ENCODE measurements around the gene BET1L.

BET1L gene

DNA sequence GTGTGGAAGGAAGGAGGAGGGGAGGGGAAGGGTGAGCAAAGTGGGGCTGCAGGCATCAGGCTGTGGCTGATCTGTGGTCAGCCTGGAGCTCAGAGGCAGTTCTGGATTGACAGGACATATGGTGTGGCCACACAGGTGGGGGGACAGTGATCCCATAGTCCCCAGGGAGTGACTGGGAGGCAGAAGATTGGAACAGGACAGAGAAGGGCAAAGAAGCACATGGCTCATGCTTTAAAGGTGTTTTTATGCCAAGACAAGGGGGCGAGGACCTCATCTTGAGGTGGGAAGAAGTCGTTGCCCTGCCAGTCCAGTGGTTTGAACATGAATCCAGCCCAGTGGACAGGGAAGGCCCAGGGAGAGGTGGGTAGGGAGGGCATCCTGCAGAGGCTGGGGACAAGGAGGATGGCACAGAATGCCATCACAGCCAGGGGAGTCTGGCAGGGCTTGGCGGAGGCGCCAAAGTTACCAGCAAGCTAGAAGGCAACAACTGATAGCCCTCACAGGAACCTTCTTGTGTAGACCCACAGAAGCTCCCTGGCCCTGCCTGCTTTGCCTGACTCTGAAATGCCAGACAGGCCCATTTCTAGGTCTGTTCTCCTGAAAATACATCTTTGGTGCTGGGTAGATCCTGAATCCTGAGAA, 3.1 kb downstream of the BET1L start:
- no peak for ATAC-seq

DNA sequence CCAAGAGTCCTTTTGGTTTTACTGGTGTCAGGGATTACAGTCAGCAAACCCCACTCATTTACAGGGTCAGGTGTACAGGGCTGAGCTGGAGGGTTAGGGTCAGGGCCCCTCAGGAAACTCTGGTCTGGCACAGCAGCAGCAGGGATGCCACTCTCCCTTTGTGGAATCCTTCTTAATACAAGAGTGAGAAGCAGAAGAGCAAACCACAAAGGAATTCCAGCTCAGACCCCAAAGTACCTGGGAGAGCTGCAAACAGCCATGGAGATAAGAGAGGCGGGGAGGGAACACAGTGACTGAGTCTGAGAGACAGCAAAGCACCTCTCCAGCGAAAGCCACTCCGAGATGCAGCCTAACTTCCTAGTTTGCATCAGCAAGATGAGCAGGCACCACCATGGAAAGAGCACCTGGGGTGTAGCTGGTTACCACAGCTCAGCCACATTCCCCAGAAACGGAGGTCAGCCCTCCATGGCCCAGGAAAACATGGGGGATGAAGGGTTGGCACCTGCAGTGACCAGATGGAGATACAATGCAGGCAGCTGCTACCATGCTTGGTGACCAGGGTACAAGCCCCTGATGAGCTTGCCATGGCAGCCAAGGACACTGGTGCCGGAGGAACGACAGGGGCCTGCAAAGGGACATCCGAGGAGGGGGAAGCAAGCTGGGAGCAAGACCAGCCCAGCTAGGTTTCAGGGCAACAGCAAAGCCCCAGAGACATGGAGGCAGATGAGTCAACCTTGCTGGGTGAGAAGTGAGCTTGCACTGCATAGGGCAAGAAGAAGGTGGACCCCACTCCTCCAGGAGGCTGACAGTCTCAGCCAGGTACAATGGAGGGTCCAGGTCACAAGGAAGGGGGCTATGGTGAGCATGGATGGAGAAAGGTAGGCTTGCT, 3.9 kb downstream of the BET1L start:
- no peak for TF ChIP-seq OSR1 (CRISPR knock-in tag; IDR thresholded peaks at IDR 0.05)
- TF ChIP-seq TOX (CRISPR knock-in tag; IDR thresholded peaks at IDR 0.05; ENCODE audit: borderline replicate concordance): no peak
- ATAC-seq: no peak

More for the DNA sequence above, 3.1 kb downstream of the BET1L start:
- TF ChIP-seq ZFP3 (CRISPR knock-in tag; IDR thresholded peaks at IDR 0.05) (no peak), CSDC2 (CRISPR knock-in tag; IDR thresholded peaks at IDR 0.05) (no peak), OSR1 (CRISPR knock-in tag; IDR thresholded peaks at IDR 0.05) (no peak), ZNF565 (CRISPR knock-in tag; conservative IDR thresholded peaks at IDR 0.05; ENCODE audit: low read depth) (no peak), TCF4 (CRISPR knock-in tag; IDR thresholded peaks at IDR 0.05; ENCODE audit: borderline replicate concordance) (no peak), ZNF70 (CRISPR knock-in tag; IDR thresholded peaks at IDR 0.05) (no peak), ZFP30 (CRISPR knock-in tag; IDR thresholded peaks at IDR 0.05) (no peak), ARNTL (CRISPR knock-in tag; IDR thresholded peaks at IDR 0.05; ENCODE audit: borderline replicate concordance, low read depth) (no peak)

DNA sequence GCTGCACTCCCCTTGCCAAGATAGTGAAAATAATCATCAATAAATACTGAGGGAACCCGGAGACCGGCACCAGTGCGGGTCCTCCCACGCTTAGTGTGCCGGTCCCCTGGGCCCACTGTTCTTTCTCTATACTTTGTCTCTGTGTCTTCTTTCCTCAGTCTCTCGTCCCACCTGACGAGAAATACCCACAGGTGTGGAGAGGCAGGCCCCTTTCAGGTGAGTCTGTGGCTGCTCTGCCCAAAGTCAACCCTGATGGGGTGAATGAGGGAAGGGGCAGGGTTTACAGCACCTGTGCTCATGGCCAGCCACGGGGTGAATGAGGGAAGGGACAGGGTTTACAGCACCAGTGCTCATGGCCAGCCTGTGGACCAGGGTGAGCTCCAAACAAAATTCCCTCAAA, 4.7 kb downstream of the BET1L start:
- TF ChIP-seq CSRNP3 (CRISPR knock-in tag; IDR thresholded peaks at IDR 0.05) (no peak), ZFP30 (CRISPR knock-in tag; IDR thresholded peaks at IDR 0.05) (no peak), ZC3H10 (CRISPR knock-in tag; IDR thresholded peaks at IDR 0.05) (no peak), TOX (CRISPR knock-in tag; IDR thresholded peaks at IDR 0.05; ENCODE audit: borderline replicate concordance) (no peak), PATZ1 (CRISPR knock-in tag; IDR thresholded peaks at IDR 0.05; ENCODE audit: borderline replicate concordance) (no peak), ESRRG (CRISPR knock-in tag; IDR thresholded peaks at IDR 0.05) (no peak), ZNF70 (CRISPR knock-in tag; IDR thresholded peaks at IDR 0.05) (no peak), TCF4 (CRISPR knock-in tag; IDR thresholded peaks at IDR 0.05; ENCODE audit: borderline replicate concordance) (no peak), BACH2 (CRISPR knock-in tag; IDR thresholded peaks at IDR 0.05; ENCODE audit: borderline replicate concordance) (no peak), SNAI2 (CRISPR knock-in tag; IDR thresholded peaks at IDR 0.05) (no peak), ZFP3 (CRISPR knock-in tag; IDR thresholded peaks at IDR 0.05) (no peak), CREB5 (CRISPR knock-in tag; IDR thresholded peaks at IDR 0.05; ENCODE audit: low read depth) (no peak)
- TF ChIP-seq, protein P1, sequence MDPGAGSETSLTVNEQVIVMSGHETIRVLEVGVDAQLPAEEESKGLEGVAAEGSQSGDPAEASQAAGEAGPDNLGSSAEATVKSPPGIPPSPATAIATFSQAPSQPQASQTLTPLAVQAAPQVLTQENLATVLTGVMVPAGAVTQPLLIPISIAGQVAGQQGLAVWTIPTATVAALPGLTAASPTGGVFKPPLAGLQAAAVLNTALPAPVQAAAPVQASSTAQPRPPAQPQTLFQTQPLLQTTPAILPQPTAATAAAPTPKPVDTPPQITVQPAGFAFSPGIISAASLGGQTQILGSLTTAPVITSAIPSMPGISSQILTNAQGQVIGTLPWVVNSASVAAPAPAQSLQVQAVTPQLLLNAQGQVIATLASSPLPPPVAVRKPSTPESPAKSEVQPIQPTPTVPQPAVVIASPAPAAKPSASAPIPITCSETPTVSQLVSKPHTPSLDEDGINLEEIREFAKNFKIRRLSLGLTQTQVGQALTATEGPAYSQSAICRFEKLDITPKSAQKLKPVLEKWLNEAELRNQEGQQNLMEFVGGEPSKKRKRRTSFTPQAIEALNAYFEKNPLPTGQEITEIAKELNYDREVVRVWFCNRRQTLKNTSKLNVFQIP (CRISPR knock-in tag; IDR thresholded peaks at IDR 0.05; ENCODE audit: borderline replicate concordance, low read depth): no peak
- ATAC-seq: no peak

DNA sequence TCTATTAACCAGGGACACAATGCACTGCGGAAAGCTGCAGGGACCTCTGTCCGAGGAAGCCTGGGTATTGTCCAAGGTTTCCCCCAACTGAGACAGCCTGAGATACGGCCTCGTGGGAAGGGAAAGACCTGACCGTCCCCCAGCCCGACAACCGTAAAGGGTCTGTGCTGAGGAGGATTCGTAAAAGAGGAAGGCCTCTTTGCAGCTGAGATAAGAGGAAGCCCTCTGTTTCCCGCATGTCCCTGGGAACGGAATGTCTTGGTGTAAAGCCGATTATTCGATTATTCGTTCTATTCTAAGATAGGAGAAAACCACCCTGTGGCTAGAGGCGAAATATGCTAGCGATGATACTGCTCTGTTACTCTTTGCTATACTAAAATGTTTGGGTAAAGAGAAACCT, 5.2 kb downstream of the BET1L start:
- no peak for ATAC-seq
- TF ChIP-seq ARNTL (CRISPR knock-in tag; IDR thresholded peaks at IDR 0.05; ENCODE audit: borderline replicate concordance, low read depth) (no peak), PATZ1 (CRISPR knock-in tag; IDR thresholded peaks at IDR 0.05; ENCODE audit: borderline replicate concordance) (no peak), TCF4 (CRISPR knock-in tag; IDR thresholded peaks at IDR 0.05; ENCODE audit: borderline replicate concordance) (no peak), ZFP30 (CRISPR knock-in tag; IDR thresholded peaks at IDR 0.05) (no peak), SNAI2 (CRISPR knock-in tag; IDR thresholded peaks at IDR 0.05) (no peak), TOX (CRISPR knock-in tag; IDR thresholded peaks at IDR 0.05; ENCODE audit: borderline replicate concordance) (no peak), OSR1 (CRISPR knock-in tag; IDR thresholded peaks at IDR 0.05) (no peak), ZC3H10 (CRISPR knock-in tag; IDR thresholded peaks at IDR 0.05) (no peak), RARB (CRISPR knock-in tag; IDR thresholded peaks at IDR 0.05) (no peak)
- TF ChIP-seq, protein P2, sequence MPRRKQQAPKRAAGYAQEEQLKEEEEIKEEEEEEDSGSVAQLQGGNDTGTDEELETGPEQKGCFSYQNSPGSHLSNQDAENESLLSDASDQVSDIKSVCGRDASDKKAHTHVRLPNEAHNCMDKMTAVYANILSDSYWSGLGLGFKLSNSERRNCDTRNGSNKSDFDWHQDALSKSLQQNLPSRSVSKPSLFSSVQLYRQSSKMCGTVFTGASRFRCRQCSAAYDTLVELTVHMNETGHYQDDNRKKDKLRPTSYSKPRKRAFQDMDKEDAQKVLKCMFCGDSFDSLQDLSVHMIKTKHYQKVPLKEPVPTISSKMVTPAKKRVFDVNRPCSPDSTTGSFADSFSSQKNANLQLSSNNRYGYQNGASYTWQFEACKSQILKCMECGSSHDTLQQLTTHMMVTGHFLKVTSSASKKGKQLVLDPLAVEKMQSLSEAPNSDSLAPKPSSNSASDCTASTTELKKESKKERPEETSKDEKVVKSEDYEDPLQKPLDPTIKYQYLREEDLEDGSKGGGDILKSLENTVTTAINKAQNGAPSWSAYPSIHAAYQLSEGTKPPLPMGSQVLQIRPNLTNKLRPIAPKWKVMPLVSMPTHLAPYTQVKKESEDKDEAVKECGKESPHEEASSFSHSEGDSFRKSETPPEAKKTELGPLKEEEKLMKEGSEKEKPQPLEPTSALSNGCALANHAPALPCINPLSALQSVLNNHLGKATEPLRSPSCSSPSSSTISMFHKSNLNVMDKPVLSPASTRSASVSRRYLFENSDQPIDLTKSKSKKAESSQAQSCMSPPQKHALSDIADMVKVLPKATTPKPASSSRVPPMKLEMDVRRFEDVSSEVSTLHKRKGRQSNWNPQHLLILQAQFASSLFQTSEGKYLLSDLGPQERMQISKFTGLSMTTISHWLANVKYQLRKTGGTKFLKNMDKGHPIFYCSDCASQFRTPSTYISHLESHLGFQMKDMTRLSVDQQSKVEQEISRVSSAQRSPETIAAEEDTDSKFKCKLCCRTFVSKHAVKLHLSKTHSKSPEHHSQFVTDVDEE (CRISPR knock-in tag; IDR thresholded peaks at IDR 0.05): no peak
- TF ChIP-seq, protein P1 (CRISPR knock-in tag; IDR thresholded peaks at IDR 0.05; ENCODE audit: borderline replicate concordance, low read depth): no peak

All from SK-N-SH treated with all-trans-retinoic acid at 6 μM for 48 hours (cell line).